ENCODE measurements around the gene FGF12.

The FGF12 gene

GRCh38 chr3:192573240-192573639 lies 154.1 kb downstream of the FGF12 start:
- no peaks in the 10 kb centered on the region for H3K9me2 ChIP-seq (replicated peaks; ENCODE audit: insufficient read depth, low read length)
- no peak overlapping the region for H3K4me2 ChIP-seq (ENCODE audit: low read depth, low read length, poor library complexity, severe bottlenecking)
- no peak overlapping the region for H3K9ac ChIP-seq (ENCODE audit: low read length)
- TF ChIP-seq CTCF (IDR thresholded peaks at IDR 0.05; ENCODE audit: insufficient read depth, low read length, poor library complexity, severe bottlenecking) (no peak), EZH2phosphoT487 (conservative IDR thresholded peaks at IDR 0.05; ENCODE audit: low read length) (no peak)
- no peaks in the 10 kb centered on the region for H3K27me3 ChIP-seq (ENCODE audit: low read length)
- H3K27ac ChIP-seq (ENCODE audit: low read depth, low read length), result no peak overlapping the region
- H3F3A ChIP-seq (ENCODE audit: insufficient read depth), result no peaks in the 10 kb centered on the region
- H3K79me2 ChIP-seq (ENCODE audit: insufficient read depth, low read length), result no peaks in the 10 kb centered on the region
- no peak overlapping the region for H2AFZ ChIP-seq (ENCODE audit: low read depth, low read length, severe bottlenecking)
- H3K4me3 ChIP-seq (ENCODE audit: insufficient read depth, low read length, poor library complexity, severe bottlenecking), result no peak overlapping the region
- H3K36me3 ChIP-seq (ENCODE audit: low read length), result no peaks in the 10 kb centered on the region
- no peaks in the 10 kb centered on the region for H4K20me1 ChIP-seq (ENCODE audit: low read depth, low read length)
- H3K9me3 ChIP-seq (ENCODE audit: insufficient read depth, low read length), result no peaks in the 10 kb centered on the region

DNA sequence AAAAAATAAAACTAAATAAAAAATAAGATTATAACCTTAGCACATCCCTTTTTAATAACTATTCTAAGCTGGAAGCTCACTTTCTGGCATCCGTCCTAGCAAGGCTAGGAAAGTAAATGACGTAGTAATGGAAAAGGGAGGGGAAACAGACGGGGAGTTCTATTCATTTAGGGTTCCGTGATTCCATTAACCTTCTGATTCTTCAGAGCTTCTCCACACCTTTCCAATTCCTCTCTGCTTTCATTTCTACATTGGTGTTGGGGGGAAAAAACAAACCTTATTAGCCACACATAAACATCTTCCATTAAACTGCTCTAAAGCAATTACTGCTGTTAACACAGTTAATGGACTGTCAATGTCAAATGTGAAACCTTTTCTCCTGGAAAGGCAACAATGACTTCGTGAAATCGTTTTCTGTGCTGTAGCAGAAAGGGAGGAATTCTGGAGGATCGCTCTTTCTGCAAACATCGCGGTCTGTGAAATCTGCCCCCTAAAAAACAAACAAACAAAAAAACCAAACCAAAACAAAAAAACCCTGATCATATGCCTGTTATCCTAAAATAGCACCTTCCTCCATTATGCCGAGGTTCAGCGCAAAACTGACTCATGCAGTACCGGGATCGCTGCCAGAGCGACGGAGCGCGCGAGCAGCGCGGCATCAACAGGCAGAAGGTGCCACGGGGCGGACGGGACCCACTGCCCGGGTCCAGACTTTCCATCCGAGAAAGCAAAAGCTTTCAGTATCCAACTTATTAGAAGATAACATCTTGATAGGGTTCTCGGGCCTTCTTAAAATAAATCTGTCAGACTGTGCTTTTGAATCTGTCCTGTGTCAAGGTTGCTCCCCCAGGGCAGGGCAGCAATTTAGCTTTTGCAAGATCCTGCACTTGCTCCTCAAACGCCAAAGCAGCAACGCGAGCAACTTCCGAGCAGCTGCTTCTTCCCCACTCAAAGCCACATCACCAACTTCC lies 156.2 kb downstream of the FGF12 start:
- no peaks in the 10 kb centered on the region for H3K36me3 ChIP-seq (ENCODE audit: low read length)
- no peak overlapping the region for H3K27ac ChIP-seq (ENCODE audit: low read depth, low read length)
- H3F3A ChIP-seq (ENCODE audit: insufficient read depth), result no peaks in the 10 kb centered on the region
- no peaks in the 10 kb centered on the region for H3K79me2 ChIP-seq (ENCODE audit: insufficient read depth, low read length)
- no peak overlapping the region for H3K4me3 ChIP-seq (ENCODE audit: insufficient read depth, low read length, poor library complexity, severe bottlenecking)
- H2AFZ ChIP-seq (ENCODE audit: low read depth, low read length, severe bottlenecking), result no peak overlapping the region
- no peaks in the 10 kb centered on the region for H3K9me2 ChIP-seq (replicated peaks; ENCODE audit: insufficient read depth, low read length)
- H3K9me3 ChIP-seq (ENCODE audit: insufficient read depth, low read length), result no peaks in the 10 kb centered on the region
- no peak overlapping the region for H3K9ac ChIP-seq (ENCODE audit: low read length)
- no peaks in the 10 kb centered on the region for H3K27me3 ChIP-seq (ENCODE audit: low read length)
- TF ChIP-seq EZH2phosphoT487 (conservative IDR thresholded peaks at IDR 0.05; ENCODE audit: low read length), result no peak
- TF ChIP-seq CTCF (IDR thresholded peaks at IDR 0.05; ENCODE audit: insufficient read depth, low read length, poor library complexity, severe bottlenecking), result no peak
- no peak overlapping the region for H3K4me2 ChIP-seq (ENCODE audit: low read depth, low read length, poor library complexity, severe bottlenecking)
- H4K20me1 ChIP-seq (ENCODE audit: low read depth, low read length), result no peaks in the 10 kb centered on the region

GRCh38 chr3:192570315-192570714 lies 157.0 kb downstream of the FGF12 start:
- Histone ChIP-seq H3F3A (ENCODE audit: insufficient read depth) (no peaks in the 10 kb centered on the region), H3K9me2 (replicated peaks; ENCODE audit: insufficient read depth, low read length) (no peaks in the 10 kb centered on the region), H3K27ac (ENCODE audit: low read depth, low read length) (no peak overlapping the region), H3K36me3 (ENCODE audit: low read length) (no peaks in the 10 kb centered on the region), H3K4me3 (ENCODE audit: insufficient read depth, low read length, poor library complexity, severe bottlenecking) (no peak overlapping the region), H3K9me3 (ENCODE audit: insufficient read depth, low read length) (no peaks in the 10 kb centered on the region), H2AFZ (ENCODE audit: low read depth, low read length, severe bottlenecking) (no peak overlapping the region), H4K20me1 (ENCODE audit: low read depth, low read length) (no peaks in the 10 kb centered on the region), H3K79me2 (ENCODE audit: insufficient read depth, low read length) (no peaks in the 10 kb centered on the region), H3K27me3 (ENCODE audit: low read length) (no peaks in the 10 kb centered on the region), H3K4me2 (ENCODE audit: low read depth, low read length, poor library complexity, severe bottlenecking) (no peak overlapping the region), H3K9ac (ENCODE audit: low read length) (no peak overlapping the region)
- no peak for TF ChIP-seq CTCF (IDR thresholded peaks at IDR 0.05; ENCODE audit: insufficient read depth, low read length, poor library complexity, severe bottlenecking)
- TF ChIP-seq EZH2phosphoT487 (conservative IDR thresholded peaks at IDR 0.05; ENCODE audit: low read length), result no peak

Data from SU-DHL-6 (cell line).